HG02588 (cell line): ENCODE results near the gene UBE2I.

Experiments used
- ATAC-seq: cut with Tn5 transposase; IDR thresholded peaks from one replicate; pipeline ENCODE4 v1.9.1; 2021; ENCODE audit warnings: mild to moderate bottlenecking, moderate library complexity; ENCODE audit not compliant: unreplicated experiment

The UBE2I gene

DNA sequence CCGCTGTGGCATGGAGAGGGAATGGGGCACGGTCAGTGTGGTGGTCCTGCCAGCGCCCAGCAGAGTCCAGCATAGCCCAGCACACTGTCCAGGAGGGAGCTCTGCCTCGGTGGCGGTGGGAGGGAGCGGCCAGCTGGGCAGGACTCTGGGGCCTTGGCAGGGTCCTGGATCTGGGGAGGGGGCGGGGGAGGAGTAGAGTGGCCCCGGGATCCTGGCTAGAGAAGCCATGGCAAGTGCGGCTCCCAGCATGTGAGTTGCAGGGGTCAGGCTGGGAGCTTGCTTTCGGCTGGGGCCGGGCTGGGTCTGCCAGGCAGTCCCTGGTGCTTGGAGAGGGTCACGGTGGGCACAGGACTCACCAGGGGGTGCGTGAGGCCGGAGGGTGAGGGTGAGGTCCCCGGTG, 46.2 kb downstream of the UBE2I start:
- ATAC-seq, result no peak

DNA sequence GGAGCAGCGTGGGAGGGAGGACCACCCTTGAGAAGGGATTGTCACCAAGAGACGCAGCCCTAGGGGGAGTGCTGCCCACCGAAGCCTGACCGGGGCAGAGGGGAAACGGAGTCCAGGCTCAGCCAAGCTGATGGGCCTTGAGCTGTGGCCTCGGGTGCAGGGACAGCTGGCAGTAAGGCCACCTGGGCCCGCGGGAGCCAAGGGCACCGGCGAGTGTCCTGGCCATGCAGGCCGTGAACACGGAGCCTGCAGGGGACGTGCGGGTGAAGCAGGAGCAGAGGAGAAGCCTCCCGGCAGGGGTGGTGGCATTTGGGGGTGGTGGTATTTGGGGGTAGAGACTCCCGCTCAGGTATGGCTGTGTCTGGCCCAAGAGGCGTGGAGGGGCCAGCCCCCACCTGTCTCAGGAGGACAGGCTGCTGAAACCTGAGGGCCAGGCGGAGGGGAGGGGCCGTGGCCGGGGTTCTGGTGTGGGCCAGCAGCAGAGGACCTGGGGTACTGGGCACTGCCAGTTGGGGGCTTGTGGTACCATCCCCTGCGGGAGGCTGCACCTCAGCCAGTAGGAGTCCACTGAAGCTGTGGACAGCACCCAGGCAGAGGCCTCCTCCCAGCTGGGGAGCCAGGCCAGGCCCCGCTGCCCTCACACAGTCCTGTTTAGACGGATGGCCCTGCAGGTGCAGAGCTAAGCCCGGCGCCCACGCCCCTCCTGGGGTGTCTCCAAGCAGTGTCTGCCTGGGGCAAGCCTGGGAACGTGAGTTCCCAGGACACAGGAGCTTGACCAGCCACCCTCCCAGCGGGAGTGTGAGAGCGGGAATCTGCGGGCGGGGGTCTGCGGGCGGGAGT, 46.8 kb downstream of the UBE2I start:
- no peak for ATAC-seq

DNA sequence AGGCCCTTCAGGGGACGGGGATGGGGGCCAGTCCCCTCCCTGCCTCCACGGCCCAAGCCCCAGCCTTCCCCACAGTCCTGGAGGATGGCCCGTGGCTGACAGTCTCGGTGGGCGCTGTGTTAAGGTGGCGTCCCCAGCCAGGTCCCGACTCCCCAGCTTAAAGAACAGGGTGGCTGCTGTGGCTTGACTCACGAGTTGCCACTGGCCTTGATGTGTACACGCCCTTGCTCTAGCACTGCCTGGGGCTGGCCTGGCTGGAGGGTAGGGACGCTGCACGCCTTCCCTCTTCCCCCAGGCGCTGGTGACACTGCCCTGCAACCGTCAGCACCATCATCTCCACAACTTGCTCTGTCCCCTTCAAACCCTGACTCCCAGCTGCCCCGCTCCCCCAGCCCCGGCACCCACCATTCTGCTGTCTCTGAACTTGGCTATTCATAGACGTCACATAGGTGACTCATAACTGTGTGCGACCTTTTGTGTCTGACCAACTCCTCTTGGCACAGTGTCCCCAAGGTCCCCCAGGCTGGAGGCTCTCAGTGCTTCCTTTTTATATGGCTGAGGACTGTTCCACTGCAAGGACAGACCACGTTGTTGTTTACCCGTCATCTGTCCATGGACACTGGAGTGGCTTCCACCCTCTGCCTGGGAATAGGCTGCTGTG, 48.6 kb downstream of the UBE2I start:
- no peak for ATAC-seq

DNA sequence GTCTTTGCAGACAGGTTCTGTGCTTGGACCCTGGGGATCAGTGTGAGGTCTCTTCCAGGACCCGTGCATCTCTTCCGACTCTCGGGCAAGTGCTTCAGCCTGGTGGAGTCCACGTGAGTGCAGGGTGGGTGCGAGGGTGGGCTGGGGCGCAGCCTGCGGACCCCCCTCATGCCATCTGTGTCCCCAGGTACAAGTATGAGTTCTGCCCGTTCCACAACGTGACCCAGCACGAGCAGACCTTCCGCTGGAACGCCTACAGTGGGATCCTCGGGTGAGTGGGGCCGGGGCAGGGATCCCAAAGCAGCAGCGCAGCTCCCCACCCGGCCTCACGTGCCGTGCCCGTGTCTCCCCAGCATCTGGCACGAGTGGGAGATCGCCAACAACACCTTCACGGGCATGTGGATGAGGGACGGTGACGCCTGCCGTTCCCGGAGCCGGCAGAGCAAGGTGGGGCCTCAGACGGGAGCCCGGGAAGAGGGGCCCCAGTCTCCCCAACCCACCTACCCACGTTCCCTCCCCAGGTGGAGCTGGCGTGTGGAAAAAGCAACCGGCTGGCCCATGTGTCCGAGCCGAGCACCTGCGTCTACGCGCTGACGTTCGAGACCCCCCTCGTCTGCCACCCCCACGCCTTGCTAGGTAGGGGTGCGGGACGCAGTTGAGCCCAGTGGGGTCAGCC, 52.4 kb downstream of the UBE2I start:
- no peak for ATAC-seq

DNA sequence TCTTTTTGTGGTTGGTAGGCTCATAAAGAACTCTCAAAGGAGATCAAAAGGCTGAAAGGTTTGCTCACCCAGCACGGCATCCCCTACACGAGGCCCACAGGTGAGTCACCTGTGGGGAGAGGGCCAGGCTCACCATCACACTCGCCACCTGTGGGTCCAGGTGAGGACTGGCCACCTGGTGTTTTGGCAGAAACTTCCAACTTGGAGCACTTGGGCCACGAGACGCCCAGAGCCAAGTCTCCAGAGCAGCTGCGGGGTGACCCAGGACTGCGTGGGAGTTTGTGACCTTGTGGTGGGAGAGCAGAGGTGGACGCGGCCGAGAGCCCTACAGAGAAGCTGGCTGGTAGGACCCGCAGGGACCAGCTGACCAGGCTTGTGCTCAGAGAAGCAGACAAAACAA, 53.4 kb downstream of the UBE2I start:
- ATAC-seq, result no peak

DNA sequence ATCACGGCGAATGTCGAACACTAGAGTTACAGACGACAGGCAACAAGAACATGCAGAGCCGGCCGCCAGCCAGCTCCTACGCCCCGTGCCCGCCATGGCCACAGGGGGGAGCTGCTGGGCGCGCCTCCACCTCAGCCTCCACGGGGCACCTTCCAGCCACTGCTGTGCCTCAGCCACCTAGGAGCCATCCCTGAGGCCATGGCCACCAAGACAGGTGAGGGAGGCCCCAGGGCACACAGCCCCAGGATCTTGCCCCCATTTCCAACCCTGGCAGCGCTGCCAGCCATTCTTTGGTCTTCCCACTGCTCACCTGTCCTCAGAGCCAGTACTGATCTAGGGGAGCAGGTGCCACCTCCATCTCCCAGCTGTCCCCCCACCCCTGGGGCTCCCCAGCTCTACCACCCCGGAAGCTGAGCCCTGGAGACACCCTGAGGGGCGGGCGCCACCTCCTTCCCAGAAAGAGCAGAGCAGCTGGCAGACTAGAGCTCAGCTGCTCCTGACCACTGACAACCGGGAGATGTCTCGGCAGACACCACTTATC, 54.1 kb downstream of the UBE2I start:
- ATAC-seq, result no peak

DNA sequence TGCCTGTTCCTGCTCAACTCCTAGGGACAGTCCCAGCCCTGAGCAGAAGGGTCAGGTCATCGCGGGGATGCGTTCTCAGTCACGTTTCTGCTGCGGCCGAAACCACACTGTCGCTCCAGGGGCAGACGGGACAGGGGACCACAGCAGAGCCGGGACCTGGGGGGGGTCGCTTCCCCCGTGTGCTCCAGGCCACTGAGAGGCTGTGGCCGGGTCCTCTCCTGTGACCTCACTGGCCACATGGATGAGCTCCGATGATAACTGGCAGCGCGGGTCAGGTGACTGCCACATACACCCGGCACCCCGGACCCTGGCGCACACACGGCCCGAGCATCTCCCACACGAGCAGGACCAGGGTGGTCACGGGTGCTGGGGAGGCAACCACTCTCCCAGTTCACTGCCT, 55.1 kb downstream of the UBE2I start:
- ATAC-seq, result no peak

DNA sequence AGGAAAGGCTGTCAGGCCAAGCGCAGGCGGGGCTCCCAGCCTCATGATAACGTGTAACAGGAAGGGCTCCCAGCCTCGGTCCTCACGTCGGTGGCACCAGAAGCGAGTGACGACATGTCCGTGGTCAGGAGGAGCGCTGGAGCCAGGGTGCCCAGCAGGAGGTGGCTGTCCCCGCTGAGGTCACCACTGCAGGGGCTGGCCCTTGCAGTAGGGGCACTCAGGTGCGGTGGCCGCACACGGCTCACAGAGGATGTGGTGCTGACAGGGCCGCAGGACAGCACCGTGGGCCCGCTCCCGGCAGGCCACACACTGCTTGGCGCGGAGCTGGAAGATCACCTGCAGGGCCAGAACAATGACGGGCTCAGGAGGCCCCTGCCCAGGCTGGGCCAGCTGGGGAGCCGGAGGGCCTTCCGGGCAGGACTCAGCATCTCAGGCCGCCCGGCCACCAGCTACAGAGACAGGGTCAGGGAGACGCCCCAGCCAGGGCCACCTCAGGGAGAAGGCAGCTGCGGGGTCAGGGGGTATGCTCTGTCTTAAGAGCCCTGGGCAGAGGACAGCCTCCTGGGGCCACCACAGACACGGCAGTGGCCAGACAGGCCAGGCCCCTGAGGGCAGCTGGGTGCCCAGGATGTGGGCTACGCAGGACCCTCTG, 56.8 kb downstream of the UBE2I start:
- ATAC-seq, result no peak

DNA sequence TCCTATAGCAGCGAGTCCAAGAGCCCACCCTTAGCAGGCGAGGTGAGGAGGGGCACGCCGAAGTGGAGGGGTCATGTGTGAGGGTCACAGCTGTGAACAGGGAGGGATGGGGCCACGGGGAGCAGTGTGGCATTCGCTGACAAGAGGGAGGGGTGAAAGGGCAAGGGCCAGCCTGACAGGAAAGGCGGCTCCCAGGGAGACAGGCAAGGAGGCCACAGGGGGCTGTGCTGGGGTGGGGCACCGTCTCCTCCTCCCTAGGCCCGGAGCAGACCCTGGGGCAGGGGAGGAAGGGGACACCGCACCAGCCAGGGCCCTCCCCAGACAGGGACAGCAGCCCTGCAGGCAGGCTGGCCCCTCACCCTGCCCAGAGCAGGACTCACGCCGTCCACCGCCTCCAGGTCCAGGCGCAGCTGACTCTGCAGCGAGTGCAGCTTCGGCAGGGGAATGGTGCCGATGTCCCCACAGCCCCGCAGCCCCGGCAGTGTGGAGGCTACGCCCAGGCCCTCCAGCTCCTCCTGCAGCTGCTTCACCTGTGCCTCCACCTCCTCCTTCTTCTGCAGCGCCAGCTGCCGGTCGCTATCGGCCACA, 57.4 kb downstream of the UBE2I start:
- ATAC-seq, result no peak

DNA sequence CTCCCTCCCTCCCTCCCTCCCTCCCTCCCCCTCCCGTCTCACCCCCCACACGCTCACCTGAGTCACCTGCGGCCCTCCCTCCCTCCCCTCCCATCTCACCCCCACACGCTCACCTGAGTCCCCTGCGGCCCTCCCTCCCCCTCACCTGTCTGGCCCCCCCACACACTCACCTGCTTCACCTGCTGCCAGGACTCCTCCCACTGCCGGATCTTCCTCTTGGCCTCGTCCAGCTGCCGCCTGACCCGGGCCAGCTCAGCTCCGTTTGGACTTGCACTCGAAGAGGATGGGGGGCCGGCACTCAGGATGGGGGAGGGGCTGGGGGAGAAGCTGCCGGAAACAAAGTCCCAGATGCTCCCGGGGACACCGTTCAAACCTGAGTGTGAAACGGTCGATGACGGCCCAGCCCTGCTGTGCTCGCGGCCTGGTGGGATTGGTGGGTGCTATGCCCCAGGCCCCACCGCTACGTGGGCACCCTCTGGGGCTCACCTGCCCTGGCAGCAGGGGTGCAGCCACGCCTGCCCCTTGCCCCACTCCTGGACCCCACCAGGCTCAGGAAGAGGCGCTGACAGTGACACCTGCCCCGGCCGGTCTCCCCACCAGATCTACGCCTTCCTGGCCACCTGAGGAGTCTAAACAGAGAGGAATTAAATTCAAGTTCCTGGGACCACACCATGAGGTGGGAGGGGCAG, 58.2 kb downstream of the UBE2I start:
- ATAC-seq, result no peak

DNA sequence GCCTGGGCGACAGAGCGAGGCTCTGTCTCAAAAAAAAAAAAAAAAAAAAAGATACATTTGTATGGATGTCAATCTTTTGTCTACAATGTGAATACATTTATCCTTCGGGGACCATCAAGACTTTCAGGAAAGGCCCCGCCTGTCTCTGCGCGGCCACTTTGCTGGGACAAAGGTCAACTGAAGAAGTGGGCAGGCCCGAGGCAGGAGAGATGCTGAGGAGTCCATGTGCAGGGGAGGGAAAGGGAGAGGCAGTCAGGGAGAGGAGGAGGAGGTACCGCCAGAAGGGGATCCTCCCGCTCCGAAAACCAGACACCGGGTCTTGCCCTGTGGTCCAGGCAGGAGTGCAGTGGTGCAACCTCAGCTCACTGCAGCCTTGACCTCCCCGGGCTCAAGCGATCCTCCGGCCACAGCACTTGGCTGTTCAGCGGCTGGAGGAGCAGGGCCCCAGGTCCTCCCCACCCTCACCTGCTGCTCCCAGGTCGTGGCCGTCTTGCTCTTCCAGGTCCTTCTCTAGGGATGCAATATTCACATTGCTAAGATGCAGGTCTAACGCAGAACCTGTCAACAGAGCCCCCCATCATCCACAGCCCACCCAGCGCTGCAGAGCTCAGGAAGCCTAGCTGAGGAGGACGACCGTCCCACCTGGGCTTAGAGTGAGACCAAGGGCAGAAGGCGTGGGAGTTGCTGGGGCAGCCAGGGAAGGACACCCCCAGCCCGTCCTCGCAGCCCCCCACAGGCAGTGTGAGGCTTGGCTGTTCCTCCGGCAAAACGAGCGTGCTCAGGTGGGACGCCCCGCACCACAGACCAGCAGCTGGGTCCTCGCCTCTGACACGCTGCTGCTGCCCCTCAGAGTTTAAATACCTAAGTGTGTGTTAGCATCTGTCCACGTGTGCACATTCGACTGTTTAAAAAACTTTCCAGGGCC, 61.9 kb downstream of the UBE2I start:
- ATAC-seq, result no peak

DNA sequence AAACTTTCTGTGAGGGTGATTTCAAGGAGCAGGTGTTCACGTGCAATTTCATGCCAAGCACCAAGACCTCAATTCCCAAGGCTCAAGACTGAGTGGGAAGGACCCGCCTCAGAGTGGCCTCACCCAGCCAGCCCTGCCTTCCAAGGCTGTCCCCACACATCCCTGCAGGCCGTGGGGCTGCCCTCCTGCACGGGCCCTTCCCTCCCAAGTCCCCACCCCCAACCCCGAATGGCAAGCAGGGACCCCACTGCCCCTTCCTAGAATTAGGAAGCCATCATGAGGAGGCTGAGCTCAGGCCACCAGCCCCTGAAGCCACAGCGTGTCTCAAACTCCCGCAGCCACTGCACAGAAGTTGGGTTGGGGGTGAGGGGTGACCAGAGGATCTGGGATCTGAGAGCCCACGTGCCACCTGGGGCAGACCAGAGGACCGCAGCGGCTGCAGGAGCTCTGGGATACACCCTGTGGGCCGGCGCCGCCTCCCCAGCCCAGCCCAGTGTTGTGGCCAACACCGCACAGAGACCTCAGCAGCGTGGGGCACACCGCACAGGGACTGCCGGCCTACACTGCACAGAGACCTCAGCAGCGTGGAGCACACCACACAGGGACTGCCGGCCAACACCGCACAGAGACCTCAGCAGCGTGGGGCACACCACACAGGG, 63.0 kb downstream of the UBE2I start:
- ATAC-seq, result no peak

DNA sequence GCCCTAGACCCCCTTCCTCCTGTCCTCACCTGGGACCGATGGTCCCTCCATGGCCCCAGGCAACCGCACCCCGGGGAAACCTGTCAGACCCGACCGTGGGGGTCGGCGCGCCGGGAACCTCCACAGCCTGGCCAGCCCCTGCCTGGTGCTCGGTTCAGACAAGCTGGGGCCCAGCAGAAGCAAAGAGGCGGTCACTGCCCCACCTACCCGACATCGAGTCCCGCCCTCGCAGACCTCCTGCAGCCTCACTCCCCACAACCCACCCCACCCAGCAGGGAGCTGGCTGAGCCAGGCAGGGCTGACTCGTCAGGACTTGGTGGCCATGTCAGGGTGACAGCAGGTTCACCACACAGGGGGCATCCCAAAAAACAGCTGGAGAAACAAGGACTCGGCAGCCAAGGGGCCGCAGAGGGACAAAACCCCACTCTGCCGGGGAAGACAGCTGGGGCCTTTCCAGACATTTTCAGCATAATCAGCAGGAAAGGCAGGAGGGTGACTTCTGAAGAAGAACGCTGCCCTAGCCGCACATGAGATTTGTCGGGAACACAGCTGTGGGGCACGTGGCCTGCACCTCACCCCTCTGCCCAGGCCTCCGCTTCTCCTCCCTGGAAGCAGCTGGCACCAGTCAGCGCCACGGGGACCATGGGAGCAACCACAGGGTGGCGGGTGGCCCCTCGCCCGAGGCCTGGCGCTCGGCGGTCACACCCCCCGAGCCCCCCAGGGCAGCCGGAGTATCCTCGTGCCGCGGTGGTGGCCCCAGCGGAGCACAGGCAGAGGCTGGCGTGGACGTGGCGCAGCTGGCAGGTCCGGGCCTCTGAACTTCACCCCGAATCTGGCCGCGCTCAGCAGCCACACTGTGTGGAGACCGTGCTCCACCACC, 65.2 kb downstream of the UBE2I start:
- no peak for ATAC-seq

DNA sequence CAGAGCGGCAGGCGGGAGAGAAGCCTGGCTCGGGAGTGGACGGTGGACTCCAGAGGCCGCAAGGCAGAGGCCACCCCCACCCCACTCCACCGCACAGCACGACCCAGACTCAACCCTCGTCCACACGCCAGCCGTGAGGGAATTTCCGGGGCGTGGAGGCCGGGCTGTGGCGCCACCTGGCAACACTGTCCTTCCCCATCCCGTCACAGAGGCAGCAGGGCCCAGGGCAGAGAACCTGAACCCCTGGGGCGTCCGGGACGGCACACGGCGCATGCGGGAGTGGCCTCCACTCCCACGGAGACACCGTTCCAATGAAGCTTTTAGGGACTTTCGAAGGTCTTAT, 65.8 kb downstream of the UBE2I start:
- no peak for ATAC-seq

DNA sequence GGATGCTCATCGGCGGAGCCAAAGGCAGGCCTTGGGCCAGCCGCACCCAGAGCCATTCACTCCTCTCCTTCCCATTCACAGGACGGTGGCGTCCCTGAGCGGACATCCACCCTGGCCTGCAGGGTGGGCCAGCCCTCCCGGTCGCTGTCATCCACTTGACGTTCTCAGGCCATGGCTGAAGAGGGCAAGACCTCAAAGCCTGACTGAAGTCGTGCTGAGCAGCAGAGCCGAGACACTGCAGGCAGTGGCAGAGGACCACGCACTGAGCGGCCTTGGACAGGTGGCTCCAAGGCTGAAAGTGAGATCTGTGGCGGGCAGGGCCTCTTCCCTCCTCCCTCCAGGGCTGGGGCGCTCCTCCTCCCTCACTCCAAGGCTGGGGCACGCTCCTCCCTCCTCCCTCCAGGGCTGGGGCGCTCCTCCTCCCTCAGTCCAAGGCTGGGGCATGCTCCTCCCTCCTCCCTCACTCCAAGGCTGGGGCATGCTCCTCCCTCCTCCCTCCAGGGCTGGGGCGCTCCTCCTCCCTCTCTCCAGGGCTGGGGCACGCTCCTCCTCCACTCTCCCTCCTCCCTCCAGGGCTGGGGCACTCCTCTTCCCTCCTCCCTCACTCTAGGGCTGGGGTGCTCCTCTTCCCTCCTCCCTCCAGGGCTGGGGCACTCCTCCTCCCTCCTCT, 66.4 kb downstream of the UBE2I start:
- ATAC-seq, result no peak
